ENCODE data around the gene PAPLN. TPM values are rescaled to one million over a fixed set of nuclear protein-coding genes. Genes with fewer than 3 reads are reported as not detected.

PAPLN gene
- total and polyA plus RNA-seq, 2 of the 13 experiments (the other 11 are each of a cell fraction or from before 2014, with no cell fraction given) = not detected

DNA sequence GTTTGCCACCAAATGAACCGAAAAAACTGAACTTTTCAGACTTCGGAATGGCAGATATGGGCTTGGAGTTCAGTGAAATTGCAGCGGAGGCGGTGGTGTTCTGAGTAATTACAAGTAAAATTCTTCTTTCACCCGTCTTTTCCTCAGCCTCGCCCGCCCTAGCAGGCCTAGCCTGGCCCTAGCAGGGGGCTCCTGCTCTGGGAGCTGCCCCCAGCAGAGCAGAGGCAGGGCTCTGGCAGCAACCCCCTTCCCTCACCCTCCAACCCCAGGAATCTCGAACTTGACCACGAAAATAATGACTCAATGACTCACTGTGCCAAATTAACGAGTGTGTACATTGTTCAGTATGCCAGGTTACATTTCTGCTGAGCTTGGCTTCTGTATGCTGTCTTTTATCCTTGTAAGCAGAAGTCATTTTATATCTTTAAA, 1.1 kb downstream of the PAPLN start (continued):
- TF ChIP-seq, protein P1, sequence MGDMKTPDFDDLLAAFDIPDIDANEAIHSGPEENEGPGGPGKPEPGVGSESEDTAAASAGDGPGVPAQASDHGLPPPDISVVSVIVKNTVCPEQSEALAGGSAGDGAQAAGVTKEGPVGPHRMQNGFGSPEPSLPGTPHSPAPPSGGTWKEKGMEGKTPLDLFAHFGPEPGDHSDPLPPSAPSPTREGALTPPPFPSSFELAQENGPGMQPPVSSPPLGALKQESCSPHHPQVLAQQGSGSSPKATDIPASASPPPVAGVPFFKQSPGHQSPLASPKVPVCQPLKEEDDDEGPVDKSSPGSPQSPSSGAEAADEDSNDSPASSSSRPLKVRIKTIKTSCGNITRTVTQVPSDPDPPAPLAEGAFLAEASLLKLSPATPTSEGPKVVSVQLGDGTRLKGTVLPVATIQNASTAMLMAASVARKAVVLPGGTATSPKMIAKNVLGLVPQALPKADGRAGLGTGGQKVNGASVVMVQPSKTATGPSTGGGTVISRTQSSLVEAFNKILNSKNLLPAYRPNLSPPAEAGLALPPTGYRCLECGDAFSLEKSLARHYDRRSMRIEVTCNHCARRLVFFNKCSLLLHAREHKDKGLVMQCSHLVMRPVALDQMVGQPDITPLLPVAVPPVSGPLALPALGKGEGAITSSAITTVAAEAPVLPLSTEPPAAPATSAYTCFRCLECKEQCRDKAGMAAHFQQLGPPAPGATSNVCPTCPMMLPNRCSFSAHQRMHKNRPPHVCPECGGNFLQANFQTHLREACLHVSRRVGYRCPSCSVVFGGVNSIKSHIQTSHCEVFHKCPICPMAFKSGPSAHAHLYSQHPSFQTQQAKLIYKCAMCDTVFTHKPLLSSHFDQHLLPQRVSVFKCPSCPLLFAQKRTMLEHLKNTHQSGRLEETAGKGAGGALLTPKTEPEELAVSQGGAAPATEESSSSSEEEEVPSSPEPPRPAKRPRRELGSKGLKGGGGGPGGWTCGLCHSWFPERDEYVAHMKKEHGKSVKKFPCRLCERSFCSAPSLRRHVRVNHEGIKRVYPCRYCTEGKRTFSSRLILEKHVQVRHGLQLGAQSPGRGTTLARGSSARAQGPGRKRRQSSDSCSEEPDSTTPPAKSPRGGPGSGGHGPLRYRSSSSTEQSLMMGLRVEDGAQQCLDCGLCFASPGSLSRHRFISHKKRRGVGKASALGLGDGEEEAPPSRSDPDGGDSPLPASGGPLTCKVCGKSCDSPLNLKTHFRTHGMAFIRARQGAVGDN (CRISPR knock-in tag; IDR thresholded peaks at IDR 0.05) = peak; percentile 34; the same call in 1 of the 2 replicates
- TF ChIP-seq FOSL1 (CRISPR knock-in tag; IDR thresholded peaks at IDR 0.05; ENCODE audit: borderline replicate concordance) (peak; percentile 59), TEAD3 (CRISPR knock-in tag; optimal IDR thresholded peaks at IDR 0.05; ENCODE audit: borderline replicate concordance) (peak; percentile 90), FOSL2 (CRISPR knock-in tag; IDR thresholded peaks at IDR 0.05) (peak; percentile 82), MAZ (IDR thresholded peaks at IDR 0.05; ENCODE audit: borderline replicate concordance, low read depth, low read length) (peak; percentile 57; the same call in 1 of the 2 replicates), MAZ (CRISPR knock-in tag; IDR thresholded peaks at IDR 0.05; ENCODE audit: low read depth) (no peak), MAFF (IDR thresholded peaks at IDR 0.05; ENCODE audit: low read depth, low read length) (peak; percentile 69), ZNF275 (CRISPR knock-in tag; IDR thresholded peaks at IDR 0.05; ENCODE audit: borderline replicate concordance) (no peak), MAFK (conservative IDR thresholded peaks at IDR 0.05 in 1 of 2, IDR thresholded peaks at IDR 0.05 in 1 of 2; ENCODE audit: low read length in 2 of 2) (peak; percentile 63 to 70; a peak in 3 of 4 replicates), ZSCAN21 (CRISPR knock-in tag; IDR thresholded peaks at IDR 0.05; ENCODE audit: borderline replicate concordance) (no peak)
